Testis (tissue), 2 donors: ENCODE data around the gene LPP.

Experiments
- CTCF ChIP-seq, 3 experiments: fragments of 450-650 bp in 2 of 3; fragments of 200-600 bp in 1 of 3; sonication (generic) in 1 of 3; IDR thresholded peaks; one replicate each; pipeline ENCODE4 v1.5.1; 2016 to 2019; ENCODE audit warnings: antibody characterized with exemption in 3 of 3, mild to moderate bottlenecking in 2 of 3, moderate library complexity in 1 of 3
- POLR2A ChIP-seq: fragments of 450-650 bp; IDR thresholded peaks from one replicate; pipeline ENCODE4 v1.6.1; 2017; ENCODE audit warnings: antibody characterized with exemption, mild to moderate bottlenecking, moderate library complexity

DNA sequence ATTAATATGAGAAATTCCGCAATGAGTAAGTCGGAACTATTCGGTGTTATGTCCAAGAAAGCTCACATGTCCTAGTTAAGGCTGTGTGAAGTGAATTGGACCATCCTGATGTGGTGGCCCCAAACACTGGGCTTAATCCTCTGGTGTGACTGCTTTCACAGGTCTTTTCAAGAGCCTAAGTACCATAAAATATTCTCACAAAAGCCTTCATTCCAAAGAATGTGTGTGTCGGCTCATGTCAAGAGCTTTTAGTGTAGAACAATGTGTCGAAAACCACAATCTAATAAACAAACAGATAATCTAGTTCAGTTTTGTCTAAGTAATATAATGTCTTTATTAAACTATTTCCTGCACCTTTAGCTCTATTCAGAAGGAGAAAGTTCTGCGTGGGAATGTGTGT lies 311.4 kb downstream of the LPP start:
- TF ChIP-seq POLR2A, result no peak
- no peak for TF ChIP-seq CTCF (IDR thresholded peaks at IDR 0.05)
